ENCODE measurements around the gene LENG1. TPM values are rescaled to one million over a fixed set of nuclear protein-coding genes. Genes with fewer than 3 reads are reported as not detected.
"Not testable (repeated sequence)": the region's sequence is repeated elsewhere in the genome, so short reads cannot be mapped to it uniquely, and the experiment has no call there.

The LENG1 gene
- total and polyA plus RNA-seq, 2 donors (not counting 3 experiments of a cell fraction or from before 2014, with no cell fraction given) = 3.0 to 5.0 TPM

- FAIRE-seq = no peak
- Histone ChIP-seq H3K9me3 (replicated peaks; ENCODE audit: control insufficient read depth, insufficient read depth, low read length) (no peaks in the 10 kb centered on the region), H3K79me2 (ENCODE audit: control insufficient read depth, insufficient read depth, low read length) (peaks cover 19% of the 10 kb centered on the region), H3K4me2 (ENCODE audit: insufficient read depth, low read length) (no peak overlapping the region), H3K9me1 (replicated peaks; ENCODE audit: control insufficient read depth, extremely low read depth, insufficient read depth, low read length) (no peaks in the 10 kb centered on the region), H3K36me3 (ENCODE audit: control insufficient read depth in 2 of 2, extremely low read depth in 1 of 2, insufficient read depth in 2 of 2, low read length in 2 of 2) (peaks cover 1 to 4% of the 10 kb centered on the region in 2 experiments), H2AFZ (ENCODE audit: low read depth, low read length) (no peak overlapping the region), H3K27me3 (ENCODE audit: control insufficient read depth in 2 of 2, insufficient read depth in 2 of 2, low read length in 2 of 2) (no peaks in the 10 kb centered on the region), H3K9ac (replicated peaks; ENCODE audit: extremely low read depth, insufficient read depth, low read length) (no peak overlapping the region), H3K4me1 (ENCODE audit: control insufficient read depth, extremely low read depth, insufficient read depth, low read length) (peaks cover 9% of the 10 kb centered on the region), H3K27ac (ENCODE audit: insufficient read depth, low read depth, low read length) (no peak overlapping the region), H4K20me1 (replicated peaks; ENCODE audit: control insufficient read depth, extremely low read depth, insufficient read depth, low read length) (peaks cover under 1% of the 10 kb centered on the region), H3K4me3 (replicated peaks in 1 of 3; ENCODE audit: insufficient read depth in 1 of 3, low read depth in 1 of 3, low read length in 3 of 3) (no peak overlapping the region)
- no peak for DNase-seq (ENCODE audit: low read depth, low spot score)
- POLR2A ChIA-PET = no interaction called here
- dilution Hi-C loops (cut with MboI; ENCODE audit: extremely low pct_ligation_motif_present, low sequenced_read_pairs) (no loop called here), intact Hi-C loops (cut with micrococcal nuclease) (no loop called here)
- BruUV-seq (replicated peaks) = no TSS peak
- CTCF ChIA-PET = interaction anchor here (1.3 to 1.8 kb wide), 2 partner anchors 14 to 17 kb away, joined by 3 to 5 read pairs; no protein-coding TSS in a partner anchor
- no peak for TF ChIP-seq GATA2 (IDR thresholded peaks at IDR 0.05; ENCODE audit: insufficient read depth, insufficient read length, low read depth, low read length)
- no peak for TF ChIP-seq POLR2AphosphoS5 (IDR thresholded peaks at IDR 0.05; ENCODE audit: insufficient read depth, low read depth, low read length)
- no peak for TF ChIP-seq JUN (IDR thresholded peaks at IDR 0.05; ENCODE audit: borderline replicate concordance, insufficient read depth, insufficient read length, low read depth)
- TF ChIP-seq FOS (IDR thresholded peaks at IDR 0.05; ENCODE audit: borderline replicate concordance, insufficient read depth, low read length) = no peak
- no peak for TF ChIP-seq MYC (IDR thresholded peaks at IDR 0.05; ENCODE audit: low read depth, low read length)
- no peak for TF ChIP-seq EZH2 (IDR thresholded peaks at IDR 0.05; ENCODE audit: borderline replicate concordance, low read depth, low read length, severe bottlenecking)
- TF ChIP-seq MAX (IDR thresholded peaks at IDR 0.05; ENCODE audit: insufficient read depth, insufficient read length) = no peak
- no peak for TF ChIP-seq CTCF (IDR thresholded peaks at IDR 0.05; ENCODE audit: extremely low read depth in 1 of 2, insufficient read depth in 1 of 2, low read depth in 1 of 2, low read length in 2 of 2)
- no peak for TF ChIP-seq POLR2A (IDR thresholded peaks at IDR 0.05; ENCODE audit: low read depth, low read length)
Observed at GRCh38 chr19:54196536-54196935, 37.0 kb upstream of the LENG1 start.

GRCh38 chr19:54194463-54194862, 34.9 kb upstream of the LENG1 start:
- H3K4me1 ChIP-seq (ENCODE audit: control insufficient read depth, extremely low read depth, insufficient read depth, low read length); DNase-seq (ENCODE audit: low read depth, low spot score); FAIRE-seq; H3K9ac ChIP-seq (replicated peaks; ENCODE audit: extremely low read depth, insufficient read depth, low read length); dilution Hi-C loops (cut with MboI; ENCODE audit: extremely low pct_ligation_motif_present, low sequenced_read_pairs); H3K4me2 ChIP-seq (ENCODE audit: insufficient read depth, low read length); POLR2A ChIA-PET; H3K36me3 ChIP-seq (ENCODE audit: control insufficient read depth in 2 of 2, extremely low read depth in 1 of 2, insufficient read depth in 2 of 2, low read length in 2 of 2); CTCF ChIA-PET; H3K27me3 ChIP-seq (ENCODE audit: control insufficient read depth in 2 of 2, insufficient read depth in 2 of 2, low read length in 2 of 2); BruUV-seq (replicated peaks); H3K9me3 ChIP-seq (replicated peaks; ENCODE audit: control insufficient read depth, insufficient read depth, low read length); H3K4me3 ChIP-seq (replicated peaks in 1 of 3; ENCODE audit: insufficient read depth in 1 of 3, low read depth in 1 of 3, low read length in 3 of 3); H3K27ac ChIP-seq (ENCODE audit: insufficient read depth, low read depth, low read length); H4K20me1 ChIP-seq (replicated peaks; ENCODE audit: control insufficient read depth, extremely low read depth, insufficient read depth, low read length); H3K9me1 ChIP-seq (replicated peaks; ENCODE audit: control insufficient read depth, extremely low read depth, insufficient read depth, low read length); H2AFZ ChIP-seq (ENCODE audit: low read depth, low read length); intact Hi-C loops (cut with micrococcal nuclease): not testable (repeated sequence)
- peaks cover 11% of the 10 kb centered on the region for H3K79me2 ChIP-seq (ENCODE audit: control insufficient read depth, insufficient read depth, low read length)
